ENCODE measurements around the gene PLXNB3.

PLXNB3 gene

DNA sequence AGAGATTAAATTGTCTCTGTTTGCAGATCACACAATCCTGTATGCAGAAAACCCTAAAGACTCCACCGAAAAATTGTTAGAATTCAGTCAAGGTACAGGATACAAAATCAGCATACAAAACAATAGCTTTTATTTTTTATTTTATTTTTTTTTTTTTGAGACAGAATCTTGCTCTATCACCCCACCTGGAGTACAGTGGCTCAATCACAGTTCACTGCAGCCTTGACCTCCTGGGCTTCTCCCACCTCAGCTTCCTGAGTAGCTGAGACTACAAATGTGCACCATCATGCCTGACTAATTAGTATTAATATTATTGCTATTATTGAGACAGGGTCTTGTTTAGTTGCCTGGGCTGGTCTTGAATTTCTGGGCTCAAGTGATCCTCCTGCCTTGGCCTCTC lies 8.9 kb upstream of the PLXNB3 start:
- no peak for DNase-seq (ENCODE audit: low read depth)

DNA sequence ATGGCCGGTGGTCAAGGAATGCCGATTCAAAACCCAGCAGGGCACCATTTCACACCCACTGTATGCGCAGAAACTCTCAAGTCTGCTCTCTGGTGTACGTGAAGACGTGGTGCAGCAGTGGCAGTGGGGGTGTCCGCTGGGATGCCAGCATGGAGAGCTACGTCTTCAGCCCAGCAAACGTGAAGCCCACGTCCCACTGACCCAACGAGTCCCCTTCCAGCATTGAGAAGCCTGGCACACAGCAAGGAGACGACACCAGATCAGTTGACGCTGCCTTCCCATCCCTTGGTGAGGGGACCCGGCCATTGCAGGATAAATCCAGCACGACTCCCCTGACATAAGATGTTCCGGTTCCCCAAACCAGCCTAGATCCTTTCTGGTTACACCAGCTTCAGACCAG lies 2.2 kb upstream of the PLXNB3 start:
- no peak for DNase-seq (ENCODE audit: low read depth)

DNA sequence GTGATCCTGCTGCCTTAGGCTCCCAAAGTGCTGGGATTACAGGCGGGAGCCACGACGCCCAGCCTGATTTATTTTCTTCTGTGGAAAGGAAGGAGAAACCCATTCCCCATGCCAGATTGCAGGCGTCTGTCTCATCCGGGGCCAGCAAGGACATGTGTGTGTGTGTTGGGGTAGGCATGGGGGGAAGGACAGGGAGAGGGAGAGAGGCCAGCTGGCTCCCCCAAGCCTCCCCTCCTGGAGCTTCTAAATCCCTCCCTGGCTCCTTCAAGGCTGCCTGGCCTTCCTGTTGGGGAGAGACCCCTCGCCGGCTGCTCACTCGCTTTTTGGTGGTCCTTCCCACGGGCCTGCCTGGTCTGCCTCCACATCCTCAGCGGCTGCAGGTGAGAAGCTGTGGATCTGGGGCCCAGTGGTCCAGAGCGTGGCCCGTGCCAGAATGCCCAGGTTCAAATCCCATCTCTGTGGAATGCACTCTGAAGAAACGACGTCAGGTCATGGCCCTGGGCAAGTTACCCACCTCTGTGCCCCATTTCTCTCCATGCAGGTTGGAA lies 1.3 kb upstream of the PLXNB3 start:
- DNase-seq (ENCODE audit: low read depth) = no peak

DNA sequence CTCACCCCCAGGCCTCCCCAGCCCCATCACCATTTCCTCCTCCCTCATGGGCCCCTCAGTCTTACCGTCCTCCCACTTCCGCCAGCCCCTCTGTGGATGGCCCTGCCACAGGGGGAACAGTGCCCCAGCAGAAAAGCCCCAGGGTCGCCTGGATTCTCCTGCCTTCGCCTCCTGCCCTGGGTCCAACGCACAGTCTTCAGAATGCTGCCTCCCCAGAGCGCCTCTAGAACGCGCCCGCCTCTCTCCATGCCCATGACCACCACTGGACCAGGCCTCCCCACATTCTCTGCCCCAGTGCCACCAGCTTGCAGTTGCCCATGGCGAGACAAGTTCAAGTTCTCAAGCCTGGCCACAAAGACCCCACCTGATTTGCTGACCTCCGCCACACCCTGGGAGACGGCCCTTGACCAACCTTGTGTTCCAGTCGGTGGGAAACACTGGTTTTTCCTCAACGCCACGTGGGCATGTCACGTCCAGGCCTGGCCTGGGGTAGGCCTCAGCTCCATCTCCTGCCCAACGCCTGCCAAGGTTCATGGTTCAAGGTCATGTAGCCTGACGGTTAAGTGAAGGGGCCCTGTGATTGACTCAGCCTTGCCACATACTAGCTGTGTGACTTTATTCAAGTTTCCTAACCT lies 634 bp upstream of the PLXNB3 start:
- no peak for DNase-seq (ENCODE audit: low read depth)

DNA sequence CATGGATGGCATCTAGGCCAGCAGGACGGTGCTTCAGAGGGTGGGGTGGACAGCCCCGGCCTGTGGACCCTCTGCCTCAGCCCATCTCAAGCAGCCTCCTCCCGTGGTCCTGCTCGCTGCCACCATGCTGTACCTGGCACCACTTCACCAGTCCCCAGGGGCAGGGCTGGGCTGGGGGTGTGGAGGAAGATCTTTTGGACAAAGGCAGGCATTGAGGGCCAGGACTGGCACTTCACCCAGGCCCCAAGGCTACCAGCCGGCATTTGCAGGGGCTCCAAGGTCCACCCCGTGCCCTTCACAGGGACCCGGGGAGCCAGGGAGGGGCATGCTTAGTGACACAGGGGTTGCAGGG lies 713 bp downstream of the PLXNB3 start:
- no peak for DNase-seq (ENCODE audit: low read depth)

DNA sequence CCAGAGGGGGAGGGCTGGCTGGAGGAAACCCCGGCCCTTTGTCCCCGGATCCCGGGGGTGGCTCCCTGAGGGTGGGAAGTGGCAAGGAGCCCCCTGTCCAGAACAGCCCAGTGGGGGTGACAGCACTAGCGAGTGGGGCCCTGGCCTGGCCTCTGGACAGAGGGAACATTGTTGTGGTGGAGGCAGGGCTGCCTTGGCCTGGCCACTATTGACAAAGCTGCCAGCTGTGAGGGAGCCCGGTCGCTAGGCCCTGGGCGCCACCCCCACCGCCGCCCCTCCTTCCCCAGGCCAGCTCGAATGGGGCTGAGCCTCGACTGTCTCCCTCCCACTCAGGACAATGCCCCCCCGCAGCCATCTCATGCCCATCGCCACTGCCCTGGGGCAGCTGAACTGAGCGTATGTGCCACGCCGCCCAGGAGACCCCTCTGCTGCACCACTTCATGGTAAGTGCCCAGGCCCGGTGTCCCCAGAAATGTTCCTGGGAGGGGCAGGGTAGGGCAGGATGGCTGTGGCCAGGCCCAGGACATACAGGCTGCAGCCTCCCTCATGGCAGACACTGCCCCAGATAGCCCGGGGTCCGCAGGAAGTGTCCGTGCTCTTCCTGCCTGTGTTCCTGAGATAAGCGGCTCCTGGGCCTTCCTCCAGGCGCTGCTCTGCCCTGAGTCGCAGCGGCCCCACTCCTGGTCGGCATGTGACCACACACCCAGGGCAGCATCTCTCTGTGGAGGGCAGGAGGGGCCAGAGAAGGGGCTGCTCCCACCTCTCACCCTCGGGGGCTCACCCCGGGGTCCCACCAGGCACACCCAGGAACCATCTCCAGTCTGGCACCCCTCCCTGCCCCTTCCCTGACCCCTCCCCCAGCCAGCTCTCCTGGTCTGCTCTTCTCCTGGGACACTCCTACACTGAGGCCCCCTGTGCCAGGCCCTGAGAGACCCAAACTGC lies 1.4 kb downstream of the PLXNB3 start:
- no peak for DNase-seq (ENCODE audit: low read depth)

DNA sequence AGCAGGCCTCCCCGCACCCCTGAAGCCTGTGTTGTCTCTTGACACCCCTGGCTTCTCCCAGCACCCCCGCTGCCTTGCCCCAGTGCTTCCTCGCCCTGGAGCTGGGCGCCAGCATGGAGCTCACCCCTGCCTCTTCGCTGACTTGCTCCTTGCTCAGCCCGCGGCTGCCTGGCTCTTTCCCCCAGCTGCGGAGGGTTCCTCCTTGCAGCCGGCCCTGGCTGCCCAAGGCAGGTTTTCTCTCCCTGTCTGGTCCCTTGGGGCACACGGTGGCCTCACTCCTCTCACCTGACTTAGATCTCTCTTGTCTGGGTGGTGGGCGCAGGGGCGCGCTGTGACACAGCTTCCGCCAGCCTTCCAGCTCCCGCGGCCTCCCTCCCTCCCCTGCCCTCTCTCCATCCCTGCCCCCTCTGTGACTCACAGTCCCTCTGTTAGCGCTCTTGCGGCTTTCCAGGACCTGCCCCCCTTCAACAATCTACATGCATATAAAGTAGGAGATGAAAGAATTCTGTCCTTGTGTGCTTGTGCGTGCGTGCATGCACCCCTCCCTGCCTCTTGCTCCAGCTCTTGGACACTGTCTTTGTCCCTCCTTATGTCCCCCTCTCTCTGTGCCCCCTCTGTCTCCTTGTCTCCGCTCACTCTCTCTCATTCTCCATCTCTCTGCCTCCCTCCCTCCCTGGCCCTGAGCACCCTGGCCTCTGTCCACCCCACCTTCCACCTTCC lies 2.2 kb downstream of the PLXNB3 start:
- DNase-seq (ENCODE audit: low read depth) = no peak

DNA sequence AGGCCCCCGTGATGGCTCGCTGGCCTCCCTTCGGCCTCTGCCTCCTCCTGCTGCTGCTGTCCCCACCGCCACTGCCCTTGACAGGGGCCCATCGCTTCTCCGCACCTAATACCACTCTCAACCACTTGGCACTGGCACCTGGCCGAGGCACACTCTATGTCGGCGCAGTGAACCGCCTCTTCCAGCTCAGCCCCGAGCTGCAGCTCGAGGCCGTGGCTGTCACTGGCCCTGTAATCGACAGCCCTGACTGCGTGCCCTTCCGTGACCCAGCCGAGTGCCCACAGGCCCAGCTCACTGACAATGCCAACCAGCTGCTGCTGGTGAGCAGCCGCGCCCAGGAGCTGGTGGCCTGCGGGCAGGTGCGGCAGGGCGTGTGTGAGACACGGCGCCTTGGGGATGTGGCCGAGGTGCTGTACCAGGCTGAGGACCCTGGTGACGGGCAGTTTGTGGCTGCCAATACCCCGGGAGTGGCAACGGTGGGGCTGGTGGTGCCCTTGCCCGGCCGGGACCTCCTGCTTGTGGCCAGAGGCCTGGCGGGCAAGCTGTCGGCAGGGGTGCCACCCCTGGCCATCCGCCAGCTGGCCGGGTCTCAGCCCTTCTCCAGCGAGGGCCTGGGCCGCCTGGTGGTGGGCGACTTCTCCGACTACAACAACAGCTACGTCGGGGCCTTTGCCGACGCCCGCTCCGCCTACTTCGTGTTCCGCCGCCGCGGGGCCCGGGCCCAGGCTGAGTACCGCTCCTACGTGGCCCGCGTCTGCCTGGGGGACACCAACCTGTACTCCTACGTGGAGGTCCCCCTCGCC lies 3.0 kb downstream of the PLXNB3 start:
- no peak for DNase-seq (ENCODE audit: low read depth)

DNA sequence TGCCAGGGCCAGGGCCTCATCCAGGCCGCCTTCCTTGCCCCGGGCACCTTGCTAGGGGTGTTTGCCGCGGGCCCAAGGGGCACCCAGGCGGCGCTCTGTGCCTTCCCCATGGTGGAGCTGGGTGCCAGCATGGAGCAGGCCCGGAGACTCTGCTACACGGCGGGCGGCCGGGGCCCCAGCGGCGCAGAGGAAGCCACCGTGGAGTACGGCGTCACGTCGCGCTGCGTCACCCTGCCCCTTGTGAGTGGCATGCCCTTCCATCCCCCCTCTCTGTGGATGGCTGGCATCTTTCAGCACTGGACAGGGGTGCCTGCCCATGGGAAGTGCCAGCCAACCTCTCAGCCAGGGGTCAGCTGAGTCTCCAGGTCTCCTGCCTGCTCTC lies 3.6 kb downstream of the PLXNB3 start:
- no peak for DNase-seq (ENCODE audit: low read depth)

DNA sequence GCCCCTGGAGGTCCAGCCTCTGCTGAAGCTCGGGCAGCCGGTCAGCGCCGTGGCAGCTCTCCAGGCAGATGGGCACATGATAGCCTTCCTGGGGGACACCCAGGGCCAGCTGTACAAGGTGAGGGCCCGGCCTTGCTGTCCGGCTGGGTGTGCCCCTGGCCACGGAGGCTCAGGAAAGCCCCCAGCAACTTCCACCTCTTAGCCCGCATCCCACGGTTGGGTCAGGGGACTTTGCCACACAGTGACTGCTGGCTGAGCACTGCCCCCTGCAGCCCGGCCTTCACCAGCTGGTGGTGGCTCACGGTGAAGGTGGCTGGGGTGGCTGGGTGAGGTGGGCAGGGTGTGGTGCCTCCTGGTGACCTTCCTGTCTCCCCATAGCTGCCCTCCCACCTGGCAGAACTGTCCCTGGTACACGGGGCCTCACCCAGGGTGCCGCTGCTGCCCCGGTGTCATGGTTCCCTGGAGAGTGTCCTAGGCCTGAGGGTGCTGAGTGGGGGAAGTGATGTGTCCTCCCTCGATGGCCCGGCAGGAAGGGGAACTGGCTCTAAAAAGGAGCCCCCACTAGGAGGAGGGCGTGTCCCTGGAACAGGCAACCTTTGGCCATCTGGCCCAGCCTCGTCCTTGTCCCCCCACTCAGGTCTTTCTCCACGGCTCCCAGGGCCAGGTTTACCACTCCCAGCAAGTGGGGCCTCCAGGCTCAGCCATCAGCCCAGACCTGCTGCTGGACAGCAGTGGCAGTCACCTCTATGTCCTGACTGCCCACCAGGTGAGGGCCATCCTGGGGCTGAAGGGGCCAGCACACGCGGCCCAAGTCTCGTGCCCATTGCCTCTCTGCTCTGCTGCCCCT lies 4.5 kb downstream of the PLXNB3 start:
- DNase-seq (ENCODE audit: low read depth) = no peak

DNA sequence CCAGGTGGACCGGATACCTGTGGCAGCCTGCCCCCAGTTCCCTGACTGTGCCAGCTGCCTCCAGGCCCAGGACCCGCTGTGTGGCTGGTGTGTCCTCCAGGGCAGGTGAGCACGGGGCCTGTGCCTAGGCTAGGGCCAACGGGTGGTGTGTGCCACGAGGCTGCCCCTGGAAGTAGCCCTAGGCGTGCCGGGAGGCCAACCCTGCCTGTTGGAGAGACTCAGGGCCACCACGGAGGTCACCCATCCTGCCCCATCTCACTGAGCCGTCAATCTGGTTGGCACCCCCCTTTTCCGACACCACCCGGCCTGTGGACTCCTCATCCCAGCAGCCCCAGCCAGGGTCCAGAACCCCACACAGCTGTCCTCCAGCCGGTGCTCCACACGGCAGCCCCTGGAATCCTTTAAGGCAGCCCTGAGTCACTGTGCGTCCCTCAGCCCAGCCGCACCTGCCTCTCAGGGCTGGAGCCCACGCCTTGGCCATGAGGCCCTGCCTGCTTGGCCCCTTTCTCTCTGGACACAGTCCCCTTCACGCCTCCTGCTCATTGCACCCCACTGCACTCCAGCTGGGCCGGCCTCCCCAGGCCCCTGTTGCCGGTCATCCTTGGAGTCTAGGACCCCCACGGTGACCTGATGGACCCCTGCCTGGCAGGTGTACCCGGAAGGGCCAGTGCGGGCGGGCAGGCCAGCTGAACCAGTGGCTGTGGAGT lies 5.3 kb downstream of the PLXNB3 start:
- DNase-seq (ENCODE audit: low read depth) = no peak

DNA sequence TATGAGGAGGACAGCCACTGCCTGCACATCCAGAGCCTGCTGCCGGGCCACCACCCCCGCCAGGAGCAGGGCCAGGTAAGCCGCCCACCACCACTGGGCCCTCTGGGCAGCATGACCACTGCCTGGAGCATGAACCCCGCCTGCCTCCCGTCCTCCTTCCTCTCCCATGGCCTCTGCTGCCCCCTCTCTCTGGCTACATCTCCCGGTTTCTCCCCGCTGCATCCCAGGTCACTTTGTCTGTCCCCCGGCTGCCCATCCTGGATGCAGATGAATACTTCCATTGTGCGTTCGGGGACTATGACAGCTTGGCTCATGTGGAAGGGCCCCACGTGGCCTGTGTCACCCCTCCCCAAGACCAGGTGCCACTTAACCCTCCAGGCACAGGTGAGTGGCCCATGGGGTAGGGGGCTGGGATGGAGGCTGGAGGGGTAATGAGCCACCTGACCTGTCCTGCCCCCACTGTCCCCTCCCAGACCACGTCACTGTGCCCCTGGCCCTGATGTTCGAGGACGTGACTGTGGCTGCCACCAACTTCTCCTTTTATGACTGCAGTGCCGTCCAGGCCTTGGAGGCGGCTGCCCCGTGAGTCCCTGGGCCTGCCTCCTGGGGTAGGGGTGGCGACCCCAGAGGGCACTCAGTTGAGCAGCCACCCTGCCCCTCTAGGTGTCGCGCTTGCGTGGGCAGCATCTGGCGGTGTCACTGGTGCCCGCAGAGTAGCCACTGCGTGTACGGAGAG lies 6.0 kb downstream of the PLXNB3 start:
- no peak for DNase-seq (ENCODE audit: low read depth)

DNA sequence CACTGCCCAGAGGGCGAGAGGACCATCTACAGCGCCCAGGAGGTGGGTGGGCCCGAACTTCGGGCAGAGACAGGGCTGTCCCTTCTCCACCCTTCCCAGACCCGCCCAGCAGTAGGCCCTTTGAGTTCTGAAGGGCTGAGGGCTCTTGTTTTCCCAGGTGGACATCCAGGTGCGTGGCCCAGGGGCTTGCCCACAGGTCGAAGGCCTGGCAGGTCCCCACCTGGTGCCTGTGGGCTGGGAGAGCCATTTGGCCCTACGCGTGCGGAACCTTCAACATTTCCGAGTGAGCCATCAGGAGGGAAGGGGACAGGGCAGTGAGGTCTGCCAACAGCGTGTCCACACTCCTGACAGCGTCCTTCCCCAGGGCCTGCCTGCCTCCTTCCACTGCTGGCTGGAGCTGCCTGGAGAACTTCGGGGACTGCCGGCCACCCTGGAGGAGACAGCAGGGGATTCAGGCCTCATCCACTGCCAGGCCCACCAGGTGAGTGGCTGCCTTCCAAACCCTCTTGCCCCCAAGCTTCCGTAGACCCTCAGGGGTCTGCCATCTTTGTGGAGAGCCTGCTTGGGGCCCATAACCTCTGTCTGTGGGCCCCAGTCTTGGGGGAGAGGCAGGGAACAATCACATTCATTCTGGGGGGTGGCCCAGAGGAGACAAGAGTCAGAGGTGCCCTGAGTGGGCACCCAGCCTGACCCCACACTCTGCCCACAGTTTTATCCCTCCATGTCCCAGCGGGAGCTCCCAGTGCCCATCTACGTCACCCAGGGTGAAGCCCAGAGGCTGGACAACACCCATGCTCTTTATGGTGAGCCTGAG lies 6.8 kb downstream of the PLXNB3 start:
- no peak for DNase-seq (ENCODE audit: low read depth)

DNA sequence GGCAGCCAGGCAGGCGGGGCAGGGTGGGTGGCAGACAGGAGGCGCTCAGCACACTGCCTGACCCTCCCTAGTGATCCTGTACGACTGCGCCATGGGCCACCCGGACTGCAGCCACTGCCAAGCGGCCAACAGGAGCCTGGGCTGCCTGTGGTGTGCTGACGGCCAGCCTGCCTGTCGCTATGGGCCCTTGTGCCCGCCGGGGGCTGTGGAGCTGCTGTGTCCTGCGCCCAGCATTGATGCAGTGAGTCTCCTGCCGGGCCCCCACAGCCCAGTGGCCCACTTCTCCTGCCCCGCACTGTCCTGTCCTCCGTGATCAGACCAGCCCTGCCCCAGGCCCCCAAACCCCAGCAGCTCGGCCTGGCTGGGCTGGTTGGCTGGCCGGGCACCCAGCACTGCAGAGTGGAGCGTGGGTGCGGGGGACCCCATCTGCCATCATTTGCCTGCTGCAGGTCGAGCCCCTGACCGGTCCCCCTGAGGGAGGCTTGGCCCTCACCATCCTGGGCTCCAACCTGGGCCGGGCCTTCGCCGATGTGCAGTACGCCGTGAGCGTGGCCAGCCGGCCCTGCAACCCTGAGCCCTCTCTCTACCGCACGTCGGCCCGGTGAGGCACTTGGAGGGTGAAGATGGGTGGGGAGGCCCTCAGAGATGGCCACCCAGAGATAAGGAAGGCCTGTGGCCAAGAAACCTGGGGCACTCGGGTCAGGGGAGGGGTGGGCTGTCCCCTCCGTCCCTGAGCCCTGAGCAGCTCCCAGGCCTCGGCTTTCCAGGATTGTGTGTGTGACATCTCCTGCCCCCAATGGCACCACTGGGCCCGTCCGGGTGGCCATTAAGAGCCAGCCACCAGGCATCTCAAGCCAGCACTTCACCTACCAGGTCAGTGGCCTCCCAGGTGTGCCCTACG lies 7.6 kb downstream of the PLXNB3 start:
- DNase-seq (ENCODE audit: low read depth) = no peak

DNA sequence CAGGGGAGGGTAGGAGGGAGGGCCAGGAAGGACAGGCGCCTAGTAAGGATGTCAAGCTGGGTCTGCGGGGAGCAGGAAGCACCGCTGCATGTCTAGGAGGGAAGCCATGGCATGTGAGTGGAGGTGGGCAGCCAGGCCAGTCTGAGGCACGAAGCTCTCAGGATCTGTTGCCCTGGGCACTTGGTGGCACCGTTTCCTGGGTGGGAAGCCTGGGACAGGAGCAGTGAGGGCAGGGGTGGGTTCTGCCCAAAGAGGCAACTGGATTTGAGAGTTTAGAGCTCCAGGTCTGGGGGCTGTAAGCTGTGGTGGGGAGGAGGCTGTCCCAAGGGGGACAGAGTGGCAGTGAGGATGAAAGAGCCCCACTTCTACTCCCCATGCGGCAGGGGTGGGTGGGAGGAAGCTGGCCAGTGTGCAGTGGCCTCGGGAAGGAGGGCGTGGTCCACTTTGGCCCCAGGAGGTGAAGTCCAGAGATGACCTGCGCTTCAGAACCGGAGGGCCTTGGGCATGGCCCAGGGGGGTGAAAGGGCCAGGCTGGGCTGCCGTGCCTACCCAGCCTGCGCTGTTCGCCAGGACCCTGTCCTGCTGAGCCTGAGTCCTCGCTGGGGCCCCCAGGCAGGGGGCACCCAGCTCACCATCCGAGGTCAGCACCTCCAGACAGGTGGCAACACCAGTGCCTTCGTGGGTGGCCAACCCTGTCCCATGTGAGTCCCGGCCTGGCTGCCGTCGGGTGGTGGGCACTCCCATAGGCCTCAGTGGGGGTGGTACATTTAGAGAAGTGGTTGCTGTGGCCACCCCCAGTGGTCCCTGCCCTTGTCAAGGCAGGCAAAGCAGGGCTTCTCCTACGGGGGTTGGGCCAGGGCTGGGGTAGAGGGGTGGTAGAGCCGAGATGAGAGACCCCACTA lies 8.5 kb downstream of the PLXNB3 start:
- DNase-seq (ENCODE audit: low read depth) = no peak

DNA sequence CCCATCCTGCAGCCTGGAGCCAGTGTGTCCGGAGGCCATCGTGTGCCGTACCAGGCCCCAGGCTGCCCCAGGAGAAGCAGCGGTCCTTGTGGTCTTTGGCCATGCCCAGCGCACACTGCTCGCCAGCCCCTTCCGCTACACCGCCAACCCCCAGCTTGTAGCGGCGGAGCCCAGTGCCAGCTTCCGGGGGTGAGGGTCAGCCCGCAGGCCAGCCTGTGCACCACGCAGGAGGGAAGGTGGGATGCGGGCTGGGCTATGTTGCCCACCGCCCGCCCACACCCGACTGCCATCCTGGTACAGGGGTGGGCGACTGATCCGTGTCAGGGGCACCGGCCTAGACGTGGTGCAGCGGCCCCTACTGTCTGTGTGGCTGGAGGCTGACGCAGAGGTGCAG lies 9.2 kb downstream of the PLXNB3 start:
- no peak for DNase-seq (ENCODE audit: low read depth)

All from T follicular helper cell (primary cell).